ENCODE measurements around the gene PANK3. TPM values are rescaled to one million over a fixed set of nuclear protein-coding genes. Genes with fewer than 3 reads are reported as not detected.

Gene PANK3
- total RNA-seq, 1 experiment from 2014 or later: 82.6 TPM

DNA sequence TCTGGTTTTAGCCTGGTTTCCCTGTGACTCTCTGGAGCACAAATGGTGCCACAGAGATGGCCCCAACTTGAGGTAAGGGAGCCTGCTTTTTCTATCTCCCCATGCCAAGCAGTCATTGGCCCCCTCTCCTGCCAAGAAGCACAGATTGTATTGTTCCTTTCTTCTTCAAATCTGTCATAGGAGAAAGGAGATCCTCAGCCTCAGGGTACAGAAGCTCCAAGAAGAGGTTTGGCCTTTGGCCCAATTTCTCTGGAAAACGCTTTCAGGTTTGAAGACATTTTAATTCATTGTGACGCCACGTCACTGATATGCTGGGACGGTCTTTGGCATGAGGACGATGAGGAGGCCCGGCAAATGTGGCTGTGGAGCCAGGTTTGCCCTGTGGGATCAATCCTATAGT, 29.2 kb upstream of the PANK3 start:
- Mint-ChIP-seq H3K27me3 (ENCODE audit: low read depth) (peaks cover 9% of the 10 kb centered on the region), H3K4me1 (0 out of 4 replicates have a peak, but pooled peaks cover 0 to 4% of the 10 kb centered on the region in 2 experiments), H3K27ac (no peak overlapping the region), H3K9me3 (no peaks in the 10 kb centered on the region), H3K36me3 (ENCODE audit: insufficient read depth in 1 of 3, low read depth in 3 of 3) (no peaks in the 10 kb centered on the region), H3K4me3 (no peak overlapping the region)
- Histone ChIP-seq H3K23me2 (ENCODE audit: insufficient read length, low read depth, low read length, poor library complexity, severe bottlenecking) (no peaks in the 10 kb centered on the region), H3K4me1 (ENCODE audit: insufficient read depth, low read length) (no peaks in the 10 kb centered on the region), H3K4ac (ENCODE audit: low read depth, low read length) (no peak overlapping the region), H2AK5ac (ENCODE audit: insufficient read length, low read length) (no peak overlapping the region), H3K79me1 (ENCODE audit: insufficient read depth, low read depth, low read length, poor library complexity, severe bottlenecking) (no peaks in the 10 kb centered on the region), H2BK120ac (ENCODE audit: low read depth, low read length, poor library complexity, severe bottlenecking) (no peak overlapping the region), H3K27ac (ENCODE audit: insufficient read length, low read depth, low read length) (no peak overlapping the region), H3K9me3 (ENCODE audit: control insufficient read depth, low read depth, low read length) (no peaks in the 10 kb centered on the region), H2BK20ac (ENCODE audit: low read depth, low read length, poor library complexity, severe bottlenecking) (no peak overlapping the region), H2BK5ac (ENCODE audit: insufficient read length, low read length) (no peak overlapping the region), H2BK15ac (ENCODE audit: low read depth, low read length) (no peak overlapping the region), H3K79me2 (ENCODE audit: insufficient read depth, low read length) (no peaks in the 10 kb centered on the region), H2AFZ (ENCODE audit: low read length) (no peak overlapping the region), H3K14ac (ENCODE audit: insufficient read depth, low read length) (no peak overlapping the region), H4K5ac (ENCODE audit: insufficient read length, low read depth, low read length) (no peak overlapping the region), H2BK12ac (ENCODE audit: insufficient read length, low read depth, low read length) (no peak overlapping the region), H3K9ac (ENCODE audit: extremely low read depth, insufficient read length, low read length) (no peak overlapping the region), H3K23ac (ENCODE audit: insufficient read length, low read depth, low read length) (no peak overlapping the region), H3T11ph (ENCODE audit: low read length) (no peak overlapping the region), H4K20me1 (ENCODE audit: control insufficient read depth, insufficient read depth, insufficient read length) (no peaks in the 10 kb centered on the region), H3K56ac (ENCODE audit: insufficient read length, low read depth, low read length) (no peak overlapping the region), H3K4me2 (ENCODE audit: insufficient read depth, insufficient read length, low read length) (no peak overlapping the region), H3K27me3 (ENCODE audit: insufficient read depth, low read length) (no peaks in the 10 kb centered on the region), H4K8ac (replicated peaks; ENCODE audit: insufficient read length, low read depth, low read length) (no peak overlapping the region), H3K18ac (ENCODE audit: insufficient read length, low read depth, low read length) (no peak overlapping the region), H4K91ac (ENCODE audit: insufficient read length, low read depth, low read length) (no peak overlapping the region)
- TF ChIP-seq, protein P1, sequence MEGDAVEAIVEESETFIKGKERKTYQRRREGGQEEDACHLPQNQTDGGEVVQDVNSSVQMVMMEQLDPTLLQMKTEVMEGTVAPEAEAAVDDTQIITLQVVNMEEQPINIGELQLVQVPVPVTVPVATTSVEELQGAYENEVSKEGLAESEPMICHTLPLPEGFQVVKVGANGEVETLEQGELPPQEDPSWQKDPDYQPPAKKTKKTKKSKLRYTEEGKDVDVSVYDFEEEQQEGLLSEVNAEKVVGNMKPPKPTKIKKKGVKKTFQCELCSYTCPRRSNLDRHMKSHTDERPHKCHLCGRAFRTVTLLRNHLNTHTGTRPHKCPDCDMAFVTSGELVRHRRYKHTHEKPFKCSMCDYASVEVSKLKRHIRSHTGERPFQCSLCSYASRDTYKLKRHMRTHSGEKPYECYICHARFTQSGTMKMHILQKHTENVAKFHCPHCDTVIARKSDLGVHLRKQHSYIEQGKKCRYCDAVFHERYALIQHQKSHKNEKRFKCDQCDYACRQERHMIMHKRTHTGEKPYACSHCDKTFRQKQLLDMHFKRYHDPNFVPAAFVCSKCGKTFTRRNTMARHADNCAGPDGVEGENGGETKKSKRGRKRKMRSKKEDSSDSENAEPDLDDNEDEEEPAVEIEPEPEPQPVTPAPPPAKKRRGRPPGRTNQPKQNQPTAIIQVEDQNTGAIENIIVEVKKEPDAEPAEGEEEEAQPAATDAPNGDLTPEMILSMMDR (conservative IDR thresholded peaks at IDR 0.05): no peak
- no peak for DNase-seq
- WGBS (ENCODE audit: extremely low coverage, insufficient read length, low lambda C conversion rate): no CpG with 5 or more reads among the region's 6 CpGs
